ENCODE results near the gene KMT2C.
"Not testable (repeated sequence)": the region's sequence is repeated elsewhere in the genome, so short reads cannot be mapped to it uniquely, and the experiment has no call there.

Gene KMT2C

GRCh38 chr7:152459724-152460251 lies 24.0 kb upstream of the KMT2C start:
- Mint-ChIP-seq H3K4me1 (no peaks in the 10 kb centered on the region), H3K9me3 (no peaks in the 10 kb centered on the region), H3K36me3 (no peaks in the 10 kb centered on the region), H3K27ac (no peak overlapping the region), H3K27me3 (no peaks in the 10 kb centered on the region), H3K4me3 (no peak overlapping the region)

- no peaks in the 10 kb centered on the region for H3K27me3 Mint-ChIP-seq
- no peaks in the 10 kb centered on the region for H3K9me3 Mint-ChIP-seq
- H3K36me3 Mint-ChIP-seq, result no peaks in the 10 kb centered on the region
- H3K27ac Mint-ChIP-seq, result no peak overlapping the region
- peaks cover 4% of the 10 kb centered on the region for H3K4me1 Mint-ChIP-seq
- H3K4me3 Mint-ChIP-seq, result no peak overlapping the region
These were observed 15.6 kb upstream of the KMT2C start for GRCh38 chr7:152451356-152451755.

GRCh38 chr7:152445386-152446008 lies 9.7 kb upstream of the KMT2C start:
- H3K9me3 Mint-ChIP-seq, H3K36me3 Mint-ChIP-seq, H3K4me3 Mint-ChIP-seq, H3K4me1 Mint-ChIP-seq, H3K27ac Mint-ChIP-seq, H3K27me3 Mint-ChIP-seq: not testable (repeated sequence)

- Mint-ChIP-seq H3K27ac (no peak overlapping the region), H3K36me3 (no peaks in the 10 kb centered on the region), H3K4me3 (no peak overlapping the region), H3K27me3 (no peaks in the 10 kb centered on the region), H3K4me1 (peaks cover 4% of the 10 kb centered on the region), H3K9me3 (no peaks in the 10 kb centered on the region)
These were observed 7.8 kb upstream of the KMT2C start for GRCh38 chr7:152443586-152443985.

- H3K27ac Mint-ChIP-seq, result no peak overlapping the region
- H3K36me3 Mint-ChIP-seq, result no peaks in the 10 kb centered on the region
- H3K4me3 Mint-ChIP-seq, result no peak overlapping the region
- H3K4me1 Mint-ChIP-seq, result peaks cover 2% of the 10 kb centered on the region
- H3K9me3 Mint-ChIP-seq, result no peaks in the 10 kb centered on the region
- no peaks in the 10 kb centered on the region for H3K27me3 Mint-ChIP-seq
These were observed 6.6 kb upstream of the KMT2C start for GRCh38 chr7:152442330-152442835.

- H3K4me3 Mint-ChIP-seq, H3K9me3 Mint-ChIP-seq, H3K27me3 Mint-ChIP-seq, H3K27ac Mint-ChIP-seq, H3K4me1 Mint-ChIP-seq, H3K36me3 Mint-ChIP-seq: not testable (repeated sequence)
These were observed 6.0 kb upstream of the KMT2C start for GRCh38 chr7:152441810-152442209.

- H3K36me3 Mint-ChIP-seq, H3K4me3 Mint-ChIP-seq, H3K27ac Mint-ChIP-seq, H3K9me3 Mint-ChIP-seq, H3K4me1 Mint-ChIP-seq, H3K27me3 Mint-ChIP-seq: not testable (repeated sequence)
These were observed 5.4 kb upstream of the KMT2C start for GRCh38 chr7:152441168-152441567.

- peak overlapping the region; percentile 1 for H3K27ac Mint-ChIP-seq
- not testable (repeated sequence) for H3K4me3 Mint-ChIP-seq
These were observed 2.2 kb upstream of the KMT2C start for GRCh38 chr7:152438017-152438416.

GRCh38 chr7:152436931-152437575 lies 1.2 kb upstream of the KMT2C start:
- not testable (repeated sequence) for H3K27me3 Mint-ChIP-seq, H3K9me3 Mint-ChIP-seq, H3K36me3 Mint-ChIP-seq
- peak overlapping the region; percentile 85 for H3K4me3 Mint-ChIP-seq
- H3K4me1 Mint-ChIP-seq, result peaks cover 20% of the 10 kb centered on the region
- H3K27ac Mint-ChIP-seq, result peak overlapping the region; percentile 89

More at GRCh38 chr7:152438017-152438416, 2.2 kb upstream of the KMT2C start:
- H3K9me3 Mint-ChIP-seq, H3K27me3 Mint-ChIP-seq, H3K36me3 Mint-ChIP-seq: not testable (repeated sequence)
- H3K4me1 Mint-ChIP-seq, result peaks cover 16% of the 10 kb centered on the region

- no peaks in the 10 kb centered on the region for H3K9me3 Mint-ChIP-seq
- peak overlapping the region; percentile 89 for H3K27ac Mint-ChIP-seq
- peaks cover 20% of the 10 kb centered on the region for H3K4me1 Mint-ChIP-seq
- H3K4me3 Mint-ChIP-seq, result peak overlapping the region; percentile 85
- H3K27me3 Mint-ChIP-seq, result no peaks in the 10 kb centered on the region
- H3K36me3 Mint-ChIP-seq, result no peaks in the 10 kb centered on the region
These were observed 518 bp upstream of the KMT2C start for GRCh38 chr7:152436111-152436930.

GRCh38 chr7:152434511-152435383 lies 1.1 kb downstream of the KMT2C start:
- Mint-ChIP-seq H3K4me1 (peaks cover 32% of the 10 kb centered on the region), H3K27ac (peak overlapping the region; percentile 91), H3K4me3 (peak overlapping the region; percentile 95)
- H3K27me3 Mint-ChIP-seq, H3K36me3 Mint-ChIP-seq, H3K9me3 Mint-ChIP-seq: not testable (repeated sequence)

GRCh38 chr7:152433721-152434490 lies 1.9 kb downstream of the KMT2C start:
- not testable (repeated sequence) for H3K27me3 Mint-ChIP-seq, H3K36me3 Mint-ChIP-seq, H3K9me3 Mint-ChIP-seq
- H3K4me1 Mint-ChIP-seq, result peaks cover 40% of the 10 kb centered on the region
- H3K27ac Mint-ChIP-seq, result peak overlapping the region; percentile 91
- H3K4me3 Mint-ChIP-seq, result peak overlapping the region; percentile 95

GRCh38 chr7:152432735-152433134 lies 3.1 kb downstream of the KMT2C start:
- Mint-ChIP-seq H3K4me1 (peaks cover 48% of the 10 kb centered on the region), H3K4me3 (peak overlapping the region; percentile 51)
- not testable (repeated sequence) for H3K36me3 Mint-ChIP-seq, H3K9me3 Mint-ChIP-seq, H3K27me3 Mint-ChIP-seq, H3K27ac Mint-ChIP-seq

GRCh38 chr7:152430854-152431253 lies 4.9 kb downstream of the KMT2C start:
- Mint-ChIP-seq H3K4me1 (peaks cover 55% of the 10 kb centered on the region), H3K4me3 (peak overlapping the region; percentile 33), H3K27me3 (no peaks in the 10 kb centered on the region), H3K36me3 (no peaks in the 10 kb centered on the region), H3K27ac (no peak overlapping the region), H3K9me3 (no peaks in the 10 kb centered on the region)

- H3K27ac Mint-ChIP-seq, H3K27me3 Mint-ChIP-seq, H3K9me3 Mint-ChIP-seq, H3K36me3 Mint-ChIP-seq: not testable (repeated sequence)
- peaks cover 62% of the 10 kb centered on the region for H3K4me1 Mint-ChIP-seq
- H3K4me3 Mint-ChIP-seq, result peak overlapping the region; percentile 23
These were observed 5.7 kb downstream of the KMT2C start for GRCh38 chr7:152430118-152430517.
